ENCODE measurements around the gene NDUFAF8.
A peak's percentile ranks its signal among the peaks of the same experiment; 100 is the strongest.

NDUFAF8 gene

GRCh38 chr17:81272616-81273015 is 33.5 kb downstream of the NDUFAF8 start:
- no peak for TF ChIP-seq CTCF (conservative IDR thresholded peaks at IDR 0.05; ENCODE audit: low read depth)
- CTCF ChIA-PET = no interaction called here
- no peak for DNase-seq (ENCODE audit: low spot score)
- POLR2A ChIA-PET (ENCODE audit: low non-redundant PET) = no interaction called here
- peak overlapping the region; percentile 1; the same call in 1 of the 2 replicates for H3K27ac ChIP-seq

GRCh38 chr17:81273698-81274470 is 34.8 kb downstream of the NDUFAF8 start:
- CTCF ChIA-PET = interaction anchor here (0.6 kb wide), 1 partner anchor 20 kb away, joined by 9 read pairs; no protein-coding TSS in a partner anchor
- H3K27ac ChIP-seq = peak overlapping the region; percentile 11; the same call in 1 of the 2 replicates
- no peak for TF ChIP-seq CTCF (conservative IDR thresholded peaks at IDR 0.05; ENCODE audit: low read depth)
- DNase-seq (ENCODE audit: low spot score) = no peak
- POLR2A ChIA-PET (ENCODE audit: low non-redundant PET) = no interaction called here

GRCh38 chr17:81274471-81274855 is 35.3 kb downstream of the NDUFAF8 start:
- ChIA-PET CTCF (no interaction called here), POLR2A (ENCODE audit: low non-redundant PET) (no interaction called here)
- no peak for TF ChIP-seq CTCF (conservative IDR thresholded peaks at IDR 0.05; ENCODE audit: low read depth)
- peak overlapping the region; percentile 11; the same call in 1 of the 2 replicates for H3K27ac ChIP-seq
- DNase-seq (ENCODE audit: low spot score) = no peak

GRCh38 chr17:81276781-81277180 is 37.7 kb downstream of the NDUFAF8 start:
- peak overlapping the region; percentile 8 for H3K27ac ChIP-seq
- ChIA-PET POLR2A (ENCODE audit: low non-redundant PET) (no interaction called here), CTCF (interaction anchor here (0.6 kb wide), 1 partner anchor 288 kb away, joined by 3 read pairs; no protein-coding TSS in a partner anchor)
- no peak for DNase-seq (ENCODE audit: low spot score)
- no peak for TF ChIP-seq CTCF (conservative IDR thresholded peaks at IDR 0.05; ENCODE audit: low read depth)

GRCh38 chr17:81277421-81277820 is 38.3 kb downstream of the NDUFAF8 start:
- TF ChIP-seq CTCF (conservative IDR thresholded peaks at IDR 0.05; ENCODE audit: low read depth) = no peak
- DNase-seq (ENCODE audit: low spot score) = no peak
- CTCF ChIA-PET = no interaction called here
- H3K27ac ChIP-seq = peak overlapping the region; percentile 8
- POLR2A ChIA-PET (ENCODE audit: low non-redundant PET) = no interaction called here

- DNase-seq (ENCODE audit: low spot score) = no peak
- CTCF ChIA-PET = interaction anchor here (0.5 kb wide), 1 partner anchor 350 kb away, joined by 3 read pairs; no protein-coding TSS in a partner anchor
- POLR2A ChIA-PET (ENCODE audit: low non-redundant PET) = no interaction called here
Observed at GRCh38 chr17:81277946-81278693, 39.0 kb downstream of the NDUFAF8 start.

More at GRCh38 chr17:81277946-81278693, 39.0 kb downstream of the NDUFAF8 start:
- H3K27ac ChIP-seq = peak overlapping the region; percentile 8
- no peak for TF ChIP-seq CTCF (conservative IDR thresholded peaks at IDR 0.05; ENCODE audit: low read depth)
